ENCODE results near the gene PSMG4.

Gene PSMG4

DNA sequence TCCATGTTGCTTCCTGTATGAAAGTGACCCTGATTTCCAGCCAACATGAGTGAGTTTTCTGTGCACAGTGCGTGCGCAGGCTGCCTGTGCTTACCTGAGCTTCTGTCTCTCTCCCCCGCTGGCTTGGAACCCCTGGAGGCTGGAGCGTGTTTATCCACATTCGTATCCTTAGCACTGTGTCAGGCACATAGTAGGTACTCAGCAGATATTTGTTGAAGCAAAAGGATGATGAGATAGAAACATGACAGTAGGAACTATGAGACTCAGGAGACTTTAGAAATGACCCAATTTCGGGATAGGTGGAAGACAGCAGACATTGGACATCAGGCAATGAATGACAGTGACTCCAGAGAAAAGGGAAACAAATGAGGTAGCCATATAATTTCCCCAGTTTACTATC is 46.5 kb upstream of the PSMG4 start (continued):
- no peak for TF ChIP-seq ZNF112 (tag by site-specific recombination; IDR thresholded peaks at IDR 0.05)
- no peak for TF ChIP-seq ZNF654 (tag by site-specific recombination; IDR thresholded peaks at IDR 0.05; ENCODE audit: low read depth)
- TF ChIP-seq, protein P1, sequence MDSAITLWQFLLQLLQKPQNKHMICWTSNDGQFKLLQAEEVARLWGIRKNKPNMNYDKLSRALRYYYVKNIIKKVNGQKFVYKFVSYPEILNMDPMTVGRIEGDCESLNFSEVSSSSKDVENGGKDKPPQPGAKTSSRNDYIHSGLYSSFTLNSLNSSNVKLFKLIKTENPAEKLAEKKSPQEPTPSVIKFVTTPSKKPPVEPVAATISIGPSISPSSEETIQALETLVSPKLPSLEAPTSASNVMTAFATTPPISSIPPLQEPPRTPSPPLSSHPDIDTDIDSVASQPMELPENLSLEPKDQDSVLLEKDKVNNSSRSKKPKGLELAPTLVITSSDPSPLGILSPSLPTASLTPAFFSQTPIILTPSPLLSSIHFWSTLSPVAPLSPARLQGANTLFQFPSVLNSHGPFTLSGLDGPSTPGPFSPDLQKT (IDR thresholded peaks at IDR 0.05; ENCODE audit: borderline replicate concordance, low read depth, low read length): no peak
- TF ChIP-seq ZNF747 (tag by site-specific recombination; IDR thresholded peaks at IDR 0.05): no peak
- TF ChIP-seq, protein P2, sequence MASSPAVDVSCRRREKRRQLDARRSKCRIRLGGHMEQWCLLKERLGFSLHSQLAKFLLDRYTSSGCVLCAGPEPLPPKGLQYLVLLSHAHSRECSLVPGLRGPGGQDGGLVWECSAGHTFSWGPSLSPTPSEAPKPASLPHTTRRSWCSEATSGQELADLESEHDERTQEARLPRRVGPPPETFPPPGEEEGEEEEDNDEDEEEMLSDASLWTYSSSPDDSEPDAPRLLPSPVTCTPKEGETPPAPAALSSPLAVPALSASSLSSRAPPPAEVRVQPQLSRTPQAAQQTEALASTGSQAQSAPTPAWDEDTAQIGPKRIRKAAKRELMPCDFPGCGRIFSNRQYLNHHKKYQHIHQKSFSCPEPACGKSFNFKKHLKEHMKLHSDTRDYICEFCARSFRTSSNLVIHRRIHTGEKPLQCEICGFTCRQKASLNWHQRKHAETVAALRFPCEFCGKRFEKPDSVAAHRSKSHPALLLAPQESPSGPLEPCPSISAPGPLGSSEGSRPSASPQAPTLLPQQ (tag by site-specific recombination; IDR thresholded peaks at IDR 0.05): no peak
- no peak for TF ChIP-seq ZNF214 (tag by site-specific recombination; IDR thresholded peaks at IDR 0.05; ENCODE audit: borderline replicate concordance)
- no peak for TF ChIP-seq ZNF555 (tag by site-specific recombination; conservative IDR thresholded peaks at IDR 0.05)
- no peak for TF ChIP-seq ZSCAN16 (tag by site-specific recombination; IDR thresholded peaks at IDR 0.05)
- TF ChIP-seq ZNF155 (tag by site-specific recombination; IDR thresholded peaks at IDR 0.05): no peak
- TF ChIP-seq ZNF248 (tag by site-specific recombination; IDR thresholded peaks at IDR 0.05): no peak

DNA sequence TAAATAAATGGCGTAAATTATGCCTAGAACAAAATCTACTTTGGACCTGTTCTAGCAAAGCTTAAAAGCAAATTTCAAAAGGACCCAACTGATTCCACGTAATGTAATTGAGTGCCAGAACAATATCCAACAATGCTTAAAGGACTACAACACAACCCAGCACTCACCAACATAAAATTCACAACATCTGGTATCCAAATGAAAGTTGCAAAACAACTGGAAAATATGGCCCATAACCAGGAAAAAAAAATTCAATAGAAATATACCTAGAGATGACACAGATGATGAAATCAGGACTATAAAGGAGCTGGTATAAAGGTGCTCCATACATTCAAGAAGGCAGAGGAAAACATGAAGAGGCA is 45.4 kb upstream of the PSMG4 start:
- Histone ChIP-seq H3K4me3 (ENCODE audit: low read depth, low read length) (no peak overlapping the region), H3K9me3 (ENCODE audit: control insufficient read depth, insufficient read depth, low read depth, low read length) (no peaks in the 10 kb centered on the region), H3K27ac (ENCODE audit: extremely low read depth, low read depth, low read length) (no peak overlapping the region), H3K36me3 (ENCODE audit: control insufficient read depth in 2 of 2, insufficient read depth in 1 of 2, low read length in 2 of 2) (no peaks in the 10 kb centered on the region), H3K4me1 (ENCODE audit: control insufficient read depth, insufficient read depth, low read length) (0 out of 2 replicates have a peak, but pooled peaks cover 3% of the 10 kb centered on the region)
- ChIA-PET POLR2A (interaction anchor here (1.4 to 2.4 kb wide), 2 partner anchors 10 to 14 kb away, joined by 3 to 17 read pairs; partner anchors contain the start of gene TUBB2B), CTCF (interaction anchor here (1.2 to 2.7 kb wide), 3 partner anchors 38 to 777 kb away, joined by 3 to 10 read pairs (median 3); no protein-coding TSS in a partner anchor)
- TF ChIP-seq ZNF19 (tag by site-specific recombination; IDR thresholded peaks at IDR 0.05; ENCODE audit: low read depth): no peak
- TF ChIP-seq IKZF3 (tag by site-specific recombination; IDR thresholded peaks at IDR 0.05): no peak
- TF ChIP-seq SETDB1 (IDR thresholded peaks at IDR 0.05; ENCODE audit: insufficient read length, low read length): no peak
- TF ChIP-seq, protein P3, sequence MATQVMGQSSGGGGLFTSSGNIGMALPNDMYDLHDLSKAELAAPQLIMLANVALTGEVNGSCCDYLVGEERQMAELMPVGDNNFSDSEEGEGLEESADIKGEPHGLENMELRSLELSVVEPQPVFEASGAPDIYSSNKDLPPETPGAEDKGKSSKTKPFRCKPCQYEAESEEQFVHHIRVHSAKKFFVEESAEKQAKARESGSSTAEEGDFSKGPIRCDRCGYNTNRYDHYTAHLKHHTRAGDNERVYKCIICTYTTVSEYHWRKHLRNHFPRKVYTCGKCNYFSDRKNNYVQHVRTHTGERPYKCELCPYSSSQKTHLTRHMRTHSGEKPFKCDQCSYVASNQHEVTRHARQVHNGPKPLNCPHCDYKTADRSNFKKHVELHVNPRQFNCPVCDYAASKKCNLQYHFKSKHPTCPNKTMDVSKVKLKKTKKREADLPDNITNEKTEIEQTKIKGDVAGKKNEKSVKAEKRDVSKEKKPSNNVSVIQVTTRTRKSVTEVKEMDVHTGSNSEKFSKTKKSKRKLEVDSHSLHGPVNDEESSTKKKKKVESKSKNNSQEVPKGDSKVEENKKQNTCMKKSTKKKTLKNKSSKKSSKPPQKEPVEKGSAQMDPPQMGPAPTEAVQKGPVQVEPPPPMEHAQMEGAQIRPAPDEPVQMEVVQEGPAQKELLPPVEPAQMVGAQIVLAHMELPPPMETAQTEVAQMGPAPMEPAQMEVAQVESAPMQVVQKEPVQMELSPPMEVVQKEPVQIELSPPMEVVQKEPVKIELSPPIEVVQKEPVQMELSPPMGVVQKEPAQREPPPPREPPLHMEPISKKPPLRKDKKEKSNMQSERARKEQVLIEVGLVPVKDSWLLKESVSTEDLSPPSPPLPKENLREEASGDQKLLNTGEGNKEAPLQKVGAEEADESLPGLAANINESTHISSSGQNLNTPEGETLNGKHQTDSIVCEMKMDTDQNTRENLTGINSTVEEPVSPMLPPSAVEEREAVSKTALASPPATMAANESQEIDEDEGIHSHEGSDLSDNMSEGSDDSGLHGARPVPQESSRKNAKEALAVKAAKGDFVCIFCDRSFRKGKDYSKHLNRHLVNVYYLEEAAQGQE (tag by site-specific recombination; IDR thresholded peaks at IDR 0.05): no peak
- no peak for TF ChIP-seq ZBTB20 (tag by site-specific recombination; IDR thresholded peaks at IDR 0.05)
- TF ChIP-seq GFI1B (tag by site-specific recombination; IDR thresholded peaks at IDR 0.05): no peak
- no peak for TF ChIP-seq ZNF658 (tag by site-specific recombination; IDR thresholded peaks at IDR 0.05)
- no peak for TF ChIP-seq ZNF561 (tag by site-specific recombination; IDR thresholded peaks at IDR 0.05; ENCODE audit: borderline replicate concordance)
- TF ChIP-seq ZNF776 (tag by site-specific recombination; IDR thresholded peaks at IDR 0.05; ENCODE audit: borderline replicate concordance): no peak
- TF ChIP-seq ZBTB21 (tag by site-specific recombination; IDR thresholded peaks at IDR 0.05): no peak
- TF ChIP-seq, protein P4, sequence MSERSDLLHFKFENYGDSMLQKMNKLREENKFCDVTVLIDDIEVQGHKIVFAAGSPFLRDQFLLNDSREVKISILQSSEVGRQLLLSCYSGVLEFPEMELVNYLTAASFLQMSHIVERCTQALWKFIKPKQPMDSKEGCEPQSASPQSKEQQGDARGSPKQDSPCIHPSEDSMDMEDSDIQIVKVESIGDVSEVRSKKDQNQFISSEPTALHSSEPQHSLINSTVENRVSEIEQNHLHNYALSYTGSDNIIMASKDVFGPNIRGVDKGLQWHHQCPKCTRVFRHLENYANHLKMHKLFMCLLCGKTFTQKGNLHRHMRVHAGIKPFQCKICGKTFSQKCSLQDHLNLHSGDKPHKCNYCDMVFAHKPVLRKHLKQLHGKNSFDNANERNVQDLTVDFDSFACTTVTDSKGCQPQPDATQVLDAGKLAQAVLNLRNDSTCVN (tag by site-specific recombination; optimal IDR thresholded peaks at IDR 0.05): no peak
- no peak for TF ChIP-seq SALL2 (tag by site-specific recombination; IDR thresholded peaks at IDR 0.05; ENCODE audit: borderline replicate concordance)
- TF ChIP-seq, protein P5, sequence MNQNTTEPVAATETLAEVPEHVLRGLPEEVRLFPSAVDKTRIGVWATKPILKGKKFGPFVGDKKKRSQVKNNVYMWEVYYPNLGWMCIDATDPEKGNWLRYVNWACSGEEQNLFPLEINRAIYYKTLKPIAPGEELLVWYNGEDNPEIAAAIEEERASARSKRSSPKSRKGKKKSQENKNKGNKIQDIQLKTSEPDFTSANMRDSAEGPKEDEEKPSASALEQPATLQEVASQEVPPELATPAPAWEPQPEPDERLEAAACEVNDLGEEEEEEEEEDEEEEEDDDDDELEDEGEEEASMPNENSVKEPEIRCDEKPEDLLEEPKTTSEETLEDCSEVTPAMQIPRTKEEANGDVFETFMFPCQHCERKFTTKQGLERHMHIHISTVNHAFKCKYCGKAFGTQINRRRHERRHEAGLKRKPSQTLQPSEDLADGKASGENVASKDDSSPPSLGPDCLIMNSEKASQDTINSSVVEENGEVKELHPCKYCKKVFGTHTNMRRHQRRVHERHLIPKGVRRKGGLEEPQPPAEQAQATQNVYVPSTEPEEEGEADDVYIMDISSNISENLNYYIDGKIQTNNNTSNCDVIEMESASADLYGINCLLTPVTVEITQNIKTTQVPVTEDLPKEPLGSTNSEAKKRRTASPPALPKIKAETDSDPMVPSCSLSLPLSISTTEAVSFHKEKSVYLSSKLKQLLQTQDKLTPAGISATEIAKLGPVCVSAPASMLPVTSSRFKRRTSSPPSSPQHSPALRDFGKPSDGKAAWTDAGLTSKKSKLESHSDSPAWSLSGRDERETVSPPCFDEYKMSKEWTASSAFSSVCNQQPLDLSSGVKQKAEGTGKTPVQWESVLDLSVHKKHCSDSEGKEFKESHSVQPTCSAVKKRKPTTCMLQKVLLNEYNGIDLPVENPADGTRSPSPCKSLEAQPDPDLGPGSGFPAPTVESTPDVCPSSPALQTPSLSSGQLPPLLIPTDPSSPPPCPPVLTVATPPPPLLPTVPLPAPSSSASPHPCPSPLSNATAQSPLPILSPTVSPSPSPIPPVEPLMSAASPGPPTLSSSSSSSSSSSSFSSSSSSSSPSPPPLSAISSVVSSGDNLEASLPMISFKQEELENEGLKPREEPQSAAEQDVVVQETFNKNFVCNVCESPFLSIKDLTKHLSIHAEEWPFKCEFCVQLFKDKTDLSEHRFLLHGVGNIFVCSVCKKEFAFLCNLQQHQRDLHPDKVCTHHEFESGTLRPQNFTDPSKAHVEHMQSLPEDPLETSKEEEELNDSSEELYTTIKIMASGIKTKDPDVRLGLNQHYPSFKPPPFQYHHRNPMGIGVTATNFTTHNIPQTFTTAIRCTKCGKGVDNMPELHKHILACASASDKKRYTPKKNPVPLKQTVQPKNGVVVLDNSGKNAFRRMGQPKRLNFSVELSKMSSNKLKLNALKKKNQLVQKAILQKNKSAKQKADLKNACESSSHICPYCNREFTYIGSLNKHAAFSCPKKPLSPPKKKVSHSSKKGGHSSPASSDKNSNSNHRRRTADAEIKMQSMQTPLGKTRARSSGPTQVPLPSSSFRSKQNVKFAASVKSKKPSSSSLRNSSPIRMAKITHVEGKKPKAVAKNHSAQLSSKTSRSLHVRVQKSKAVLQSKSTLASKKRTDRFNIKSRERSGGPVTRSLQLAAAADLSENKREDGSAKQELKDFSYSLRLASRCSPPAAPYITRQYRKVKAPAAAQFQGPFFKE (tag by site-specific recombination; IDR thresholded peaks at IDR 0.05; ENCODE audit: borderline replicate concordance): no peak
- no peak for TF ChIP-seq BCL11A (tag by site-specific recombination; IDR thresholded peaks at IDR 0.05; ENCODE audit: low read depth)
- no peak for TF ChIP-seq TCF7L2 (IDR thresholded peaks at IDR 0.05; ENCODE audit: borderline replicate concordance, low read depth, low read length)

Data from HEK293 (cell line).